Measurements from ENCODE around the gene LAMA3. TPM values are rescaled to one million over a fixed set of nuclear protein-coding genes. Genes with fewer than 3 reads are reported as not detected.

The LAMA3 gene
- total RNA-seq, 1 donor from 2014 or later = 69.8 TPM

GRCh38 chr18:23844991-23845680 lies 155.9 kb downstream of the LAMA3 start:
- H3K4me3 ChIP-seq (ENCODE audit: low read depth, low read length) = no peak overlapping the region
- no peak for DNase-seq (ENCODE audit: low read depth)
- no peak for TF ChIP-seq CTCF (conservative IDR thresholded peaks at IDR 0.05; ENCODE audit: low read depth, low read length)

GRCh38 chr18:23845988-23846630 lies 156.9 kb downstream of the LAMA3 start:
- no peak overlapping the region for H3K4me3 ChIP-seq (ENCODE audit: low read depth, low read length)
- no peak for DNase-seq (ENCODE audit: low read depth)
- TF ChIP-seq CTCF (conservative IDR thresholded peaks at IDR 0.05; ENCODE audit: low read depth, low read length) = no peak

GRCh38 chr18:23847321-23847986 lies 158.2 kb downstream of the LAMA3 start:
- no peak for DNase-seq (ENCODE audit: low read depth)
- no peak for TF ChIP-seq CTCF (conservative IDR thresholded peaks at IDR 0.05; ENCODE audit: low read depth, low read length)
- H3K4me3 ChIP-seq (ENCODE audit: low read depth, low read length) = no peak overlapping the region

- DNase-seq (ENCODE audit: low read depth) = no peak
- H3K4me3 ChIP-seq (ENCODE audit: low read depth, low read length) = no peak overlapping the region
- no peak for TF ChIP-seq CTCF (conservative IDR thresholded peaks at IDR 0.05; ENCODE audit: low read depth, low read length)
These were observed 159.9 kb downstream of the LAMA3 start for GRCh38 chr18:23849141-23849540.

GRCh38 chr18:23850215-23850614 lies 161.0 kb downstream of the LAMA3 start:
- TF ChIP-seq CTCF (conservative IDR thresholded peaks at IDR 0.05; ENCODE audit: low read depth, low read length) = no peak
- H3K4me3 ChIP-seq (ENCODE audit: low read depth, low read length) = no peak overlapping the region
- DNase-seq (ENCODE audit: low read depth) = no peak

GRCh38 chr18:23851470-23852002 lies 162.3 kb downstream of the LAMA3 start:
- no peak for DNase-seq (ENCODE audit: low read depth)
- H3K4me3 ChIP-seq (ENCODE audit: low read depth, low read length) = no peak overlapping the region
- no peak for TF ChIP-seq CTCF (conservative IDR thresholded peaks at IDR 0.05; ENCODE audit: low read depth, low read length)
